K562 (cell line): ENCODE data around the gene SPEF1. TPM values are rescaled to one million over a fixed set of nuclear protein-coding genes. Genes with fewer than 3 reads are reported as not detected.

Experiments used
- ATAC-seq: fragments of 200-7000 bp; cut with Tn5 transposase; 3 replicates; pipeline ENCODE4 v1.9.1; 2020; ENCODE audit warnings: moderate library complexity
- BruUV-seq: library from RNA; stranded (reverse); fragments of 400-500 nt; replicated peaks from 2 replicates; lab custom pipeline; 2021; lab: Mats Ljungman, UMichigan
- CTCF ChIA-PET: fragments of 300-600 bp; formaldehyde crosslinking; extraction: SDS; loops from one replicate; lab custom pipeline; 2021; ENCODE audit warnings: low intra/inter-chr PET ratio; lab: Yijun Ruan, JAX
- POLR2A ChIA-PET: fragments of 300-600, 350-650 bp; sonication (Branson Sonifier 250); formaldehyde crosslinking; extraction: SDS; loops from one replicate; lab custom pipeline; 2021; ENCODE audit warnings: antibody characterized with exemption, inconsistent platforms; lab: Yijun Ruan, JAX
- DNase-seq, 4 experiments: peaks; one replicate each; pipeline versions ENCODE4 v3.0.0 to v3.0.0-alpha.2; 2011 to 2018; ENCODE audit warnings: low spot score in 3 of 4, mixed read lengths in 3 of 4; ENCODE audit errors: extremely low read depth in 1 of 4
- FAIRE-seq: peaks from 2 replicates; lab custom pipeline; 2011; peaks lifted over from hg19 to GRCh38; lab: Jason Lieb, UNC
- H2AFZ ChIP-seq: 2 replicates; pipeline ENCODE4 v1.6.0; 2011; ENCODE audit warnings: low read depth, low read length, control low read depth, inconsistent platforms
- H3K27ac ChIP-seq: fragments of 200-600 bp; 3 replicates; pipeline ENCODE4 v1.8.0; 2011; ENCODE audit warnings: low read depth, mild to moderate bottlenecking, control low read depth, inconsistent platforms, low read length, moderate library complexity, mixed read lengths; ENCODE audit errors: extremely low read depth
- H3K27me3 ChIP-seq, 2 experiments: fragments of 300-600 bp in 1 of 2; 2 replicates in 1 of 2; 3 replicates in 1 of 2; pipeline versions ENCODE4 v1.6.0 to v1.8.0; 2011; ENCODE audit warnings: inconsistent platforms in 2 of 2, low read length in 2 of 2, mild to moderate bottlenecking in 1 of 2, mixed read lengths in 1 of 2, moderate library complexity in 1 of 2; ENCODE audit not compliant: control insufficient read depth in 2 of 2, insufficient read depth in 2 of 2
- H3K36me3 ChIP-seq: fragments of 300-600 bp; 3 replicates; pipeline ENCODE4 v1.8.0; 2011; ENCODE audit warnings: mild to moderate bottlenecking, low read length, inconsistent platforms; ENCODE audit not compliant: control insufficient read depth, insufficient read depth
- H3K4me1 ChIP-seq, 2 experiments: fragments of 200-600 bp in 1 of 2; replicated peaks in 1 of 2; 2 replicates in 1 of 2; 3 replicates in 1 of 2; pipeline versions ENCODE4 v1.5.1 to v1.8.0; 2011; ENCODE audit warnings: inconsistent platforms in 2 of 2, low read length in 2 of 2, mild to moderate bottlenecking in 1 of 2, mixed read lengths in 1 of 2, moderate library complexity in 1 of 2; ENCODE audit not compliant: control insufficient read depth in 2 of 2, insufficient read depth in 2 of 2
- H3K4me2 ChIP-seq: 2 replicates; pipeline ENCODE4 v1.6.1; 2011; ENCODE audit warnings: low read length, control low read depth, inconsistent platforms, mixed read lengths; ENCODE audit not compliant: insufficient read depth
- H3K4me3 ChIP-seq: fragments of 200-600 bp; sonication (generic), shearing (Covaris generic); 2 replicates; pipeline ENCODE4 v1.5.1; 2016; ENCODE audit warnings: control low read depth, inconsistent platforms
- H3K79me2 ChIP-seq: fragments of 200-600 bp; 3 replicates; pipeline ENCODE4 v1.8.0; 2011; ENCODE audit warnings: low read length, inconsistent platforms; ENCODE audit not compliant: control insufficient read depth, insufficient read depth
- H3K9ac ChIP-seq, 2 experiments: 2 replicates each; pipeline versions ENCODE4 v1.6.0 to v1.6.1; 2011; ENCODE audit warnings: low read depth in 2 of 2, low read length in 2 of 2, control low read depth in 1 of 2, inconsistent platforms in 1 of 2, mild to moderate bottlenecking in 1 of 2, mixed read lengths in 1 of 2; ENCODE audit not compliant: insufficient read depth in 1 of 2
- H3K9me1 ChIP-seq: one replicate; pipeline ENCODE4 v1.6.0; 2011; ENCODE audit warnings: inconsistent platforms, mild to moderate bottlenecking, low read length, moderate library complexity; ENCODE audit not compliant: control insufficient read depth, insufficient read depth
- H3K9me3 ChIP-seq: replicated peaks from 2 replicates; pipeline ENCODE4 v1.5.1; 2011; ENCODE audit warnings: low read depth, low read length, inconsistent platforms; ENCODE audit not compliant: control insufficient read depth, insufficient read depth
- H4K20me1 ChIP-seq: replicated peaks from 2 replicates; pipeline ENCODE4 v1.6.1; 2011; ENCODE audit warnings: low read length, inconsistent platforms, mixed read lengths; ENCODE audit not compliant: control insufficient read depth, insufficient read depth
- ELF2 ChIP-seq: fragments of 250-450 bp; sonication (Bioruptor Pico); IDR thresholded peaks from 2 replicates; pipeline ENCODE4 v1.5.0; 2021; ENCODE audit warnings: mild to moderate bottlenecking
- NCOR1 ChIP-seq: fragments of 450-650 bp; IDR thresholded peaks from 2 replicates; pipeline ENCODE4 v1.6.1; 2016; ENCODE audit warnings: mild to moderate bottlenecking, moderate library complexity
- POLR2G ChIP-seq: fragments of 200-400 bp; formaldehyde crosslinking; IDR thresholded peaks from 2 replicates; pipeline ENCODE4 v1.6.1; 2017; ENCODE audit warnings: low read depth, mild to moderate bottlenecking, antibody characterized with exemption, low read length, moderate library complexity
- PYGO2 ChIP-seq: fragments of 450-650 bp; IDR thresholded peaks from 2 replicates; pipeline ENCODE4 v1.6.1; 2016; ENCODE audit warnings: mild to moderate bottlenecking, missing genetic modification characterization, moderate library complexity, missing compliant biosample characterization
- RAD21 ChIP-seq, 2 experiments: fragments of 250-450 bp in 1 of 2; fragments of 450-650 bp in 1 of 2; sonication (Bioruptor Pico) in 1 of 2; formaldehyde crosslinking in 1 of 2; IDR thresholded peaks in 1 of 2; conservative IDR thresholded peaks in 1 of 2; 2 replicates each; pipeline versions ENCODE4 v1.4.0 to v1.8.0; 2020 to 2022; ENCODE audit warnings: mild to moderate bottlenecking in 2 of 2, moderate library complexity in 1 of 2
- ZNF41 ChIP-seq: fragments of 250-450 bp; sonication (Bioruptor Pico); conservative IDR thresholded peaks from 2 replicates; pipeline ENCODE4 v1.4.0; 2020; ENCODE audit warnings: mild to moderate bottlenecking
- ZNF668 ChIP-seq: fragments of 250-450 bp; sonication (Bioruptor Pico); IDR thresholded peaks from 2 replicates; pipeline ENCODE4 v1.8.0; 2022; ENCODE audit warnings: mild to moderate bottlenecking, inconsistent platforms
- WGBS: fragments of 100-300 bp; shearing (Covaris generic); methylation state at CpG from one replicate; pipeline ENCODE4 v1.1.6; 2016; ENCODE audit warnings: low coverage, mixed read lengths; ENCODE audit not compliant: insufficient coverage; ENCODE audit errors: missing lambda C conversion rate; 5-methylcytosine and 5-hydroxymethylcytosine counted together
- in situ Hi-C: fragments of 300-500 bp; cut with MboI; formaldehyde crosslinking; loops from 4 replicates; pipeline ENCODE4 v1.15.0; 2018; ENCODE audit warnings: inconsistent platforms, mixed read lengths
- intact Hi-C: fragments of 100-400 bp; cut with micrococcal nuclease; formaldehyde crosslinking; loops from 2 replicates; pipeline ENCODE4 v1.14.2; 2022
- polyA plus RNA-seq, 8 experiments: library from polyadenylated mRNA; depleted of rRNA in 4 of 8; stranded (reverse) in 5 of 8; unstranded in 3 of 8; fragments of >200 nt; fragmentation: Nextera tagmentation in 2 of 8; fragmentation: Illumina TruSeq in 1 of 8; extraction: Ambion mirVana in 2 of 8; extraction: Trizol in 1 of 8; gene quantifications; 2 replicates each; pipeline versions ENCODE4 v1.2.1 to v1.2.3, GENCODE V29; 2011 to 2014; ENCODE audit warnings: inconsistent platforms in 1 of 8, missing spikeins in 1 of 8
- total RNA-seq, 7 experiments: library from RNA; depleted of rRNA in 6 of 7; stranded (reverse); fragments of >200 nt in 6 of 7; fragmentation: Illumina TruSeq in 2 of 7; extraction: Trizol in 2 of 7; gene quantifications; 2 replicates each; pipeline versions ENCODE4 v1.2.1 to v1.2.3, GENCODE V29; 2011 to 2021; ENCODE audit warnings: low replicate concordance in 1 of 7
- TF ChIP-seq, protein P1 (sequence below): IDR thresholded peaks from 2 replicates; pipeline ENCODE4 v1.6.1; 2011; ENCODE audit not compliant: insufficient read length; ENCODE audit errors: extremely low read depth
- TF ChIP-seq, protein P2 (sequence below), 3 experiments: IDR thresholded peaks in 2 of 3; conservative IDR thresholded peaks in 1 of 3; 2 replicates each; pipeline ENCODE4 v1.5.1; 2011 to 2012; ENCODE audit warnings: low read length in 3 of 3, mild to moderate bottlenecking in 3 of 3, control low read depth in 2 of 3, improper control_type of control experiment in 1 of 3, inconsistent platforms in 1 of 3, low read depth in 1 of 3, mixed read lengths in 1 of 3, moderate library complexity in 1 of 3; ENCODE audit not compliant: insufficient read depth in 2 of 3
- TF ChIP-seq, protein P3 (sequence below): sonication (generic); formaldehyde crosslinking; IDR thresholded peaks from 2 replicates; pipeline ENCODE4 v1.8.1; 2023; ENCODE audit warnings: mild to moderate bottlenecking, missing genetic modification reagents
- TF ChIP-seq, protein P4 (sequence below): sonication (generic); formaldehyde crosslinking; IDR thresholded peaks from 2 replicates; pipeline ENCODE4 v1.8.0; 2023; ENCODE audit warnings: mild to moderate bottlenecking, missing genetic modification reagents
- TF ChIP-seq, protein P5 (sequence below), 3 experiments: fragments of 200-800 bp in 1 of 3; sonication (Bioruptor generic) in 1 of 3; sonication (generic) in 1 of 3; formaldehyde crosslinking in 1 of 3; IDR thresholded peaks; 2 replicates each; pipeline versions ENCODE4 v1.6.1 to v1.8.0; 2016 to 2022; ENCODE audit warnings: mild to moderate bottlenecking in 2 of 3, missing compliant biosample characterization in 2 of 3, missing genetic modification characterization in 2 of 3, missing genetic modification reagents in 1 of 3

Gene SPEF1
- total and polyA plus RNA-seq, 9 of the 15 experiments (the other 6 are each of a cell fraction or from before 2014, with no cell fraction given), result not detected

DNA sequence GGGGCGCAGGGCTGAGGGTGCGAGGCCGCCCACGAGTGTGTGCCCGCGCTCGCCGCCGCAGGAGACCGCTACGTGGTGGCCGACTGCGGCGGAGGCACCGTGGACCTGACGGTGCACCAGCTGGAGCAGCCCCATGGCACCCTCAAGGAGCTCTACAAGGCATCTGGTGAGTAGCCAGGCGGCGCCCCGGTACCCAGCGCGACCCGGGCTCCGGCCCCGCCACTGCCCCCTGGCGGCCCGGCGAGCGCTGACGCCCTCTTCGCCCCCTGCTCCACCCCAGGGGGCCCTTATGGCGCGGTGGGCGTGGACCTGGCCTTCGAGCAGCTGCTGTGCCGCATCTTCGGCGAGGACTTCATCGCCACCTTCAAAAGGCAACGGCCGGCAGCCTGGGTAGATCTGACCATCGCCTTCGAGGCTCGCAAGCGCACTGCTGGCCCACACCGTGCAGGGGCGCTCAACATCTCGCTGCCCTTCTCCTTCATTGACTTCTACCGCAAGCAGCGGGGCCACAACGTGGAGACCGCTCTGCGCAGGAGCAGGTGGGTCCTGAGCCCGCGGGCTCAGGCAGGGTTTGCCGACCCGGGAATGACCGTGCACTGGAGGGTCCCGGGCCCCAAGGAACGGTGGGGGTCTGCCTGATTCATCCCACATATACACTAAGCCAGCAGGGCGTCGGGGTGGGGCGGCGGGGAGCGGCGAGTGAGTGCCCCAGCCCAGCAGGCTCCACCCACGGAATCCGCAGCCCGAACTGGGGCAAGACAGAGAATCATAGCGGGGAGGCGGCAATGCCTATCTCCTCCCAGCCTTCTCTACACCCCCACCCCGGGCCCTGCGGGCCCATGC, 31.3 kb downstream of the SPEF1 start:
- FAIRE-seq (no peak), DNase-seq (peak; percentile 23 to 73 (median 67)), ATAC-seq (peak; percentile 62)
- ChIA-PET CTCF (interaction anchor here (0.8 kb wide), 1 partner anchor 33 kb away, joined by 3 read pairs; no protein-coding TSS in a partner anchor), POLR2A (no interaction called here)
- H3K79me2 ChIP-seq, result no peaks in the 10 kb centered on the region
- H3K36me3 ChIP-seq, result peaks cover 16% of the 10 kb centered on the region; the same call in 2 of the 3 replicates
- peaks cover 2% of the 10 kb centered on the region for H3K9me1 ChIP-seq
- no peaks in the 10 kb centered on the region for H4K20me1 ChIP-seq
- no peak overlapping the region for H3K4me3 ChIP-seq
- no peaks in the 10 kb centered on the region for H3K9me3 ChIP-seq
- no peak overlapping the region; a peak in 1 of 4 replicates for H3K9ac ChIP-seq
- H3K27me3 ChIP-seq, result no peaks in the 10 kb centered on the region
- no peak overlapping the region for H3K27ac ChIP-seq
- WGBS, result 66% methylated on average over 7 of the region's 72 CpGs
- H3K4me2 ChIP-seq, result no peak overlapping the region
- in situ Hi-C loops (no loop called here), intact Hi-C loops (no loop called here)
- peaks cover 0 to 35% of the 10 kb centered on the region in 2 experiments; a peak in 3 of 5 replicates for H3K4me1 ChIP-seq
- no peak overlapping the region for H2AFZ ChIP-seq
- no TSS peak for BruUV-seq
- TF ChIP-seq NCOR1 (no peak), ELF2 (CRISPR knock-in tag) (no peak), ZNF41 (CRISPR knock-in tag) (no peak), RAD21 (CRISPR knock-in tag; conservative IDR thresholded peaks at IDR 0.05 in 1 of 2, IDR thresholded peaks at IDR 0.05 in 1 of 2) (peak in 1 of 2 experiments; percentile 43; a peak in 2 of 4 replicates), ZNF668 (no peak), PYGO2 (no peak), POLR2G (peak; percentile 51; the same call in 1 of the 2 replicates)
- TF ChIP-seq, protein P1, sequence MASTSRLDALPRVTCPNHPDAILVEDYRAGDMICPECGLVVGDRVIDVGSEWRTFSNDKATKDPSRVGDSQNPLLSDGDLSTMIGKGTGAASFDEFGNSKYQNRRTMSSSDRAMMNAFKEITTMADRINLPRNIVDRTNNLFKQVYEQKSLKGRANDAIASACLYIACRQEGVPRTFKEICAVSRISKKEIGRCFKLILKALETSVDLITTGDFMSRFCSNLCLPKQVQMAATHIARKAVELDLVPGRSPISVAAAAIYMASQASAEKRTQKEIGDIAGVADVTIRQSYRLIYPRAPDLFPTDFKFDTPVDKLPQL, result no peak
- TF ChIP-seq, protein P2, sequence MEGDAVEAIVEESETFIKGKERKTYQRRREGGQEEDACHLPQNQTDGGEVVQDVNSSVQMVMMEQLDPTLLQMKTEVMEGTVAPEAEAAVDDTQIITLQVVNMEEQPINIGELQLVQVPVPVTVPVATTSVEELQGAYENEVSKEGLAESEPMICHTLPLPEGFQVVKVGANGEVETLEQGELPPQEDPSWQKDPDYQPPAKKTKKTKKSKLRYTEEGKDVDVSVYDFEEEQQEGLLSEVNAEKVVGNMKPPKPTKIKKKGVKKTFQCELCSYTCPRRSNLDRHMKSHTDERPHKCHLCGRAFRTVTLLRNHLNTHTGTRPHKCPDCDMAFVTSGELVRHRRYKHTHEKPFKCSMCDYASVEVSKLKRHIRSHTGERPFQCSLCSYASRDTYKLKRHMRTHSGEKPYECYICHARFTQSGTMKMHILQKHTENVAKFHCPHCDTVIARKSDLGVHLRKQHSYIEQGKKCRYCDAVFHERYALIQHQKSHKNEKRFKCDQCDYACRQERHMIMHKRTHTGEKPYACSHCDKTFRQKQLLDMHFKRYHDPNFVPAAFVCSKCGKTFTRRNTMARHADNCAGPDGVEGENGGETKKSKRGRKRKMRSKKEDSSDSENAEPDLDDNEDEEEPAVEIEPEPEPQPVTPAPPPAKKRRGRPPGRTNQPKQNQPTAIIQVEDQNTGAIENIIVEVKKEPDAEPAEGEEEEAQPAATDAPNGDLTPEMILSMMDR (IDR thresholded peaks at IDR 0.05 in 2 of 3, conservative IDR thresholded peaks at IDR 0.05 in 1 of 3; ENCODE audit: insufficient read depth in 2 of 3, low read depth in 1 of 3, low read length in 3 of 3), result peak; percentile 51 to 82 (median 55); a peak in 5 of 6 replicates
- TF ChIP-seq, protein P3, sequence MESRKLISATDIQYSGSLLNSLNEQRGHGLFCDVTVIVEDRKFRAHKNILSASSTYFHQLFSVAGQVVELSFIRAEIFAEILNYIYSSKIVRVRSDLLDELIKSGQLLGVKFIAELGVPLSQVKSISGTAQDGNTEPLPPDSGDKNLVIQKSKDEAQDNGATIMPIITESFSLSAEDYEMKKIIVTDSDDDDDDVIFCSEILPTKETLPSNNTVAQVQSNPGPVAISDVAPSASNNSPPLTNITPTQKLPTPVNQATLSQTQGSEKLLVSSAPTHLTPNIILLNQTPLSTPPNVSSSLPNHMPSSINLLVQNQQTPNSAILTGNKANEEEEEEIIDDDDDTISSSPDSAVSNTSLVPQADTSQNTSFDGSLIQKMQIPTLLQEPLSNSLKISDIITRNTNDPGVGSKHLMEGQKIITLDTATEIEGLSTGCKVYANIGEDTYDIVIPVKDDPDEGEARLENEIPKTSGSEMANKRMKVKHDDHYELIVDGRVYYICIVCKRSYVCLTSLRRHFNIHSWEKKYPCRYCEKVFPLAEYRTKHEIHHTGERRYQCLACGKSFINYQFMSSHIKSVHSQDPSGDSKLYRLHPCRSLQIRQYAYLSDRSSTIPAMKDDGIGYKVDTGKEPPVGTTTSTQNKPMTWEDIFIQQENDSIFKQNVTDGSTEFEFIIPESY (CRISPR knock-in tag), result peak; percentile 98
- TF ChIP-seq, protein P4, sequence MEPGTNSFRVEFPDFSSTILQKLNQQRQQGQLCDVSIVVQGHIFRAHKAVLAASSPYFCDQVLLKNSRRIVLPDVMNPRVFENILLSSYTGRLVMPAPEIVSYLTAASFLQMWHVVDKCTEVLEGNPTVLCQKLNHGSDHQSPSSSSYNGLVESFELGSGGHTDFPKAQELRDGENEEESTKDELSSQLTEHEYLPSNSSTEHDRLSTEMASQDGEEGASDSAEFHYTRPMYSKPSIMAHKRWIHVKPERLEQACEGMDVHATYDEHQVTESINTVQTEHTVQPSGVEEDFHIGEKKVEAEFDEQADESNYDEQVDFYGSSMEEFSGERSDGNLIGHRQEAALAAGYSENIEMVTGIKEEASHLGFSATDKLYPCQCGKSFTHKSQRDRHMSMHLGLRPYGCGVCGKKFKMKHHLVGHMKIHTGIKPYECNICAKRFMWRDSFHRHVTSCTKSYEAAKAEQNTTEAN, result no peak
- TF ChIP-seq, protein P5, sequence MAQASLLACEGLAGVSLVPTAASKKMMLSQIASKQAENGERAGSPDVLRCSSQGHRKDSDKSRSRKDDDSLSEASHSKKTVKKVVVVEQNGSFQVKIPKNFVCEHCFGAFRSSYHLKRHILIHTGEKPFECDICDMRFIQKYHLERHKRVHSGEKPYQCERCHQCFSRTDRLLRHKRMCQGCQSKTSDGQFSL (CRISPR knock-in tag; IDR thresholded peaks at IDR 0.05), result no peak
- TF ChIP-seq, protein P5 (tag; IDR thresholded peaks at IDR 0.05), result no peak
